NOMO-1 (cell line): ENCODE measurements around the gene RBM39.
"Not testable (repeated sequence)": the region's sequence is repeated elsewhere in the genome, so short reads cannot be mapped to it uniquely, and the experiment has no call there.

Experiments used
- DNase-seq, 2 experiments: peaks; one replicate each; lab custom pipeline; 2025; ENCODE audit not compliant: unreplicated experiment in 2 of 2; lab: John Stamatoyannopoulos, UW

The RBM39 gene

GRCh38 chr20:35757098-35757705 lies 15.1 kb upstream of the RBM39 start:
- DNase-seq, result no peak

GRCh38 chr20:35756404-35756803 lies 14.3 kb upstream of the RBM39 start:
- no peak for DNase-seq

DNA sequence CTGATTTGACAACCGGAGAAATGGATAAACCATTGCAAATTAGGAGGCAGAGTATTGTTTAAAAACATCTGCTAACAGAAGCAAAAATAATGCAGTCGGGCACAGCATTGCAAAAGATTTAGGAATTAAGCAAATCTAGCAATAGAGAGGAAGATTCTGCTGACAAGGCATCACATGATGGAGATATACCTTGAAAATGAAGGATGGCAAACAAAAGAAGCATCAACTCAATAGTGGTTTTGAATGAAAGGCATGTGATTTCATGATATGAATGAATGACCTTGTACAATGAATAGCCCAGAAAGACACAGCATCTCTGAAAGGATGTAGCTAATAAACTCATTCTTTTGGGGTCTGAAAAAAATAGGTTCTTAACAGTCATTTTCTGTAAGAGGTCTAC lies 8.6 kb upstream of the RBM39 start:
- no peak for DNase-seq

DNA sequence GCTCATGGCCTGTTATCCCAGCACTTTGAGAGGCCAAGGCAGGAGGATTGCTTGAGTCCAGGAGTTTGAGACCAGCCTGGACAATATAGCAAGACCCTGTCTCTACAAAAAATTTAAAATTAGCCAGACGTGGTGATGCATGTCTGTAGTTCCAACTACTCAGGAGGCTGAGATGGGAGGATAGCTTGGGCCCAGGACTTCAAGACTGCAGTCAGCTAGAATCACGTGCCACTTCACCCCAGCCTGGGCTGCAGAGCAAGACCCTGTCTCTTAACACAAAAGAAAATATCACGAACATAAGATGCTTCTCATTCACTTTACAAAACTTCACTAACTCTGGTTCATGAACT lies 2.4 kb upstream of the RBM39 start:
- DNase-seq, result not testable (repeated sequence)

DNA sequence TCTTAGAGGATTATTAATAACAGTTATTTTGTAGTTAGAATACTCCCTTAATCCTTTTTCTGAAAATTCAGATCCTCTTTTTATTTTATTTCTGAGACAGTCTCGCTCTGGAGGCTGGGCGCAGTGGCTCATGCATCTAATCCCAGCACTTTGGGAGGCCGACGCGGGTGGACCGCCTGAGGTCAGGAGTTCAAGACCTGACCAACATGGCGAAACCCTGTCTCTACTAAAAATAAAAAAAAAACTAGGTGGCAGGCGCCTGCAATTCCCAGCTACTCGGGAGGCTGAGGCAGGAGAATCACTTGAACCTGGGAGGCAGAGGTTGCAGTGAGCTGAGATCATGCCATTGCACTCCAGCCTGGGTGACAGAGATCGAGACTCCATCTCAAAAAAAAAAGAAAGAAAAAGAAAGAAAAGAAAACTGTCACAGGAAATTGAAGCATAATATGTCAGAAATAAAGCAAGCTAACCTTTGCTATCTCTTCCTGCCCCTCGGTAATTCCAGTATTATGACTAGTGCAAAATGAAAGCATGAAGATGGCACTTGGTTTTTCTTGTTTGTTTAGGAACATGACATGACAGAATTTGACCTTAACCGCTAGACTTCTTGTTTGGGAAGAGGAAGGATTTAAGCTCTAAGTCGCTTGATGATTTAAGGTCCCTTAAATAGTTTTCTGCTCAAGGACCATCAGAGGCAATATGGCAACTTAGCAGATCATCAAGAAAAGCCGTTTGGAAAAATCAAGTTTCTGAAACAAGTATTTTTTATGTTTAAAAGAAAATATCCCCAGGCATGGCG lies 1.8 kb upstream of the RBM39 start:
- peak; percentile 26 to 54 for DNase-seq

GRCh38 chr20:35742741-35743523 lies 872 bp upstream of the RBM39 start:
- peak; percentile 29 to 89 for DNase-seq

GRCh38 chr20:35739294-35740163 lies 2.5 kb downstream of the RBM39 start:
- DNase-seq, result peak in 1 of 2 experiments; percentile 63

GRCh38 chr20:35738410-35739179 lies 3.5 kb downstream of the RBM39 start:
- DNase-seq, result no peak

GRCh38 chr20:35737865-35738333 lies 4.2 kb downstream of the RBM39 start:
- DNase-seq, result no peak

DNA sequence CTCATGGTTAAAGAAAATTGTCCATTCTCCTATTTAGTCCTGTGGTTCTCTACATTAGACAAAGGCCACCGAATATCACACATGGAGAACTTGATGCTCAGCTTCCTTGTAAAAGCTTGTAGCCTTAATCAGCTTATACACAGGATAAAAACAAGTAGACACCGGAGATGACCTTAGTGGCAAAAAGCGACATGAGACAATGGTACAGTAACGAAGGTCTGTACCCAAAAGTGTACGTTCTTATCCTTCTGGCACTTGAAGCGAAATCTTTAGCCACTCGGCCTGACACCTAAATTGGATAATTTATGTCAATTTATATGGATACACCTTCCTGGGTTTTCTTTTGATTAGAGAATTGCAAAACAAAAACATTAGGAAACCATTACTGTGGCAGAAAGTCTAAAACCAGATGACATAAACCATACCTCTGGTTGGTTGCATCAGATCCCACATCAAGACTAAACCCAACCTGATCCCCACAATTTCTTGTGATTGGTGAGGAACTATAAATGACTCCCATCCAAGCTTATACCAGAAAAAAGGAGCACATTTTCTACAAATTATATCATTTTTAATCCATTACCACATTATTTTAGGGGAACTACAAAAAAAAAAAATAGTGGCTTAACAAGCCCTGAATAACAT lies 6.1 kb downstream of the RBM39 start:
- DNase-seq, result no peak

DNA sequence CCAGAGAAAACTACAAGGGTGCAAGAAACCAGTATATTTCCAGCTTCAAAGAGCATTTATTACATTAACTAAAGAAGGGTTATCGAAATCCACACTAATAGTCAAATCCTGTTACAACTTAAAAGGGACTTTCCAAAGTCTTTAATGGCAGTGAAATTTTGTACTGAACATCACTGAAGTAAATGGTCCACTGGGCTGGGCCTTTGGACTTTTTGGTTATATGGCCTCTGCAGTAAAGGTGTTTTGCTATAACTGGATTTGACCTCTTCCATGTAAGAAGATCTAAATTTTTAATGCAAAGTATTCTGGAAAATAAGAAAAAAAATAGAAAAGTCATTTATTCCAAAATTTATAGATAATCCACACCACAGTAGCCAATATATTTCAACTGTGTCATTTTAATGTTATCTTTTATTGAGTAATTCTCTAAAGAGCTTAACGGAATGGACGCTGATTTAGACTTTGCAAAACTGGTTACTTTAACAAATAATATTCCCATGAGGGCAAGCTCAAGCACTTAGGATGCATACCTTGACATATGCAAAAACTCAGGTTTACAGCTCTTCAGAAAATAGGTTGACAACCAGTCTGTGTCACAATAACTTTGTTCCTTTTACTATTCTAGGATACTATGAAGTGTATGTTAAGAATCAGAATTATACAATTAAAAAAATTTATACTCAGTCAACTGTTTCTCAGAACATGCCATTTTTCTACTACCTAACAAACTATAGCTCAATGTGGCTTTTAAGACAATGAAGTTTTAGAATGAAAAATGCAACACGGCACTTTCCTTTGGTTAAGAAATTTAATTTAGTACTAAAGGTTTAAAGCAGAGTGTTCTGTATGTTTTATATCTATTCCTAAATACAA lies 7.0 kb downstream of the RBM39 start:
- DNase-seq, result no peak

GRCh38 chr20:35734374-35734773 lies 7.7 kb downstream of the RBM39 start:
- no peak for DNase-seq

- DNase-seq, result no peak
Observed at GRCh38 chr20:35732644-35732982, 9.4 kb downstream of the RBM39 start.

DNA sequence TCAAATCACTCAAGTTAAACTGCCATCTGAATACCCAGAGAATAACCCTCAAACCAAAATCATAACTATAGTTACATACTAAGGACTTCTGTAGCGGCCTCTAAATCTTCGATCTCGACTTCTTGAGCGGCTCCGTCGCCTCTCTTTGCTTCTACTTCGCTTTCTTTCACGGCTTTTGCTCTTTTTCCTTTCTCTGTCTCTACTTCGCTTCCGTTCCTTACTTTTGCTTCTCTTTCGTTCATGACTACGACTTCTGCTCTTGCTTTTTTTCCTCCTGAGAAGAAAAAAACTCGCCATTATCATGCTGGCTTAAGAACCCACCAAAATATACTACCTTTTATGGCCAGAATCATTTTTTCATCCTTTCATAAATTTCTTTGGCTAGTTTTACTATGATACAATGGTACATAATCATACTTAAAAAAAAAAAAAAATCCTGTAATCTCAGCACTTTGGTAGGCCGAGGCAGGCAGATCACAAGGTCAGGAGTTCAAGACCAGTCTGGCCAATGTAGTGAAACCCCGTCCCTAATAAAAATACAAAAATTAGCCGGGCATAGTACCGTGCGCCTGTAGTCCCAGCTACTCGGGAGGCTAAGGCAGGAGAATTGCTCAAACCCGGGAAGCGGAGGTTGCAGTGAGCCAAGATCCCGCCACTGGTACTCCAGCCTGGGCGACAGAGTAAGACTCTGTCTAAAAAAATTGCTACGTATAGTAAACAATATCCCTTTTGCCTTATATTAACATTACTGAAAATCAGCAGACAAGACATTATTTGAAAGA lies 10.0 kb downstream of the RBM39 start:
- DNase-seq, result no peak

DNA sequence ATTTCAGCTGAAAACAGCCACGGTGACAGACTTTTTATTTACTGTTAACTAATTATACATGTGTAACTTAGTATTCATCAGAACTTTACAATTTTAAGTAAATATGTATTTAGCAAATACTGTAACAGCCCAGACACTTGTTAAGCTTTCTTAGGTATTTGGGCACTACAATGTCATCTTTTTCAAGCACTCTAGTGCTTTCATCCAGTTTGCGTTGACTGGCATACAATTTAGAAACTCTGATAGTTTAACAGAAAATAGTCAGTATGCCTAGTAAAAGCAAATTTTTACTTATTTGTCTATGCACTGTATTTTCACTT lies 10.6 kb downstream of the RBM39 start:
- no peak for DNase-seq

- no peak for DNase-seq
Observed at GRCh38 chr20:35730583-35731468, 11.2 kb downstream of the RBM39 start.
